ENCODE results near the gene DNMT1. TPM values are rescaled to one million over a fixed set of nuclear protein-coding genes. Genes with fewer than 3 reads are reported as not detected.
A peak's percentile ranks its signal among the peaks of the same experiment; 100 is the strongest.

The DNMT1 gene
- total RNA-seq, 1 experiment from 2014 or later, result 210 TPM

DNA sequence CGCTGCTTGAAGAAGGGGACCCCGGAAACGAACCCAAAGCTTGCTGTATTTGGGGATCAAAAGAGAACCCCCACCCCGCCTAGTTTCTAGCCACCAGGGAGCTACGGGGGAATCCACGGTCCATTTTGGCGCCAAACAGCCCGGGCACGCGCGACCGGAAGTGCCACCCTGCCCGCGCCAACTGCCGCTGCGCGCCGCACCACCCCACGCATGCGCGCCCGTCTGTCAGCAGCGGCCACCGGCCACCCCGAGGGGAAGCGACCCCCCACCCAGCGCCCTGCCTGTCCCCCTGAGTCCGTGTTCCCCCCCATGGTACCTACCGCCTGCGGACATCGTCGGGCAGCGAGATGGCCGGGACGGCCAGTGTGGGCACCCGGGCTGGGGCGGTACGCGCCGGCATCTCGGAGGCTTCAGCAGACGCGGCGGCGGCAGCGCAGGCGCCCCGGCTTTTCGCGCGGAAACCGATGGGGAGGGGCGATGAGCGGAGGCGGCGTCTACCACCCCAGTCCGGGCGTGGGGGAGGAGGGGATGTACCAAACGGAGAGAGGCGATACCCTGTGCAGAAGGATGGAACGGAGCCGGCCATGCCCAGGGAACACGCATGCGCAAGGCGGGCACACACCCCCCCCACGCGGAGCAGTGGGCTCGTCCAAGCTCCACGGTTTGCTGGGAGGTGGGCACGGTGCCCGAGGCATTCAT, at the start of gene DNMT1 (continued):
- TF ChIP-seq PREB (CRISPR knock-in tag; IDR thresholded peaks at IDR 0.05; ENCODE audit: borderline replicate concordance) (no peak), TEAD4 (CRISPR knock-in tag; IDR thresholded peaks at IDR 0.05) (no peak), CTCF (IDR thresholded peaks at IDR 0.05) (no peak), HMGXB4 (CRISPR knock-in tag; IDR thresholded peaks at IDR 0.05) (peak; percentile 82), MXD4 (CRISPR knock-in tag; IDR thresholded peaks at IDR 0.05; ENCODE audit: borderline replicate concordance) (no peak), JUN (CRISPR knock-in tag; IDR thresholded peaks at IDR 0.05) (peak; percentile 85), IRF2 (CRISPR knock-in tag; IDR thresholded peaks at IDR 0.05; ENCODE audit: borderline replicate concordance, low read depth) (no peak), ZNF416 (CRISPR knock-in tag; IDR thresholded peaks at IDR 0.05) (no peak), ZNF121 (CRISPR knock-in tag; IDR thresholded peaks at IDR 0.05) (no peak), JAZF1 (CRISPR knock-in tag; IDR thresholded peaks at IDR 0.05) (no peak), SMAD4 (CRISPR knock-in tag; IDR thresholded peaks at IDR 0.05) (no peak), NFATC4 (CRISPR knock-in tag; IDR thresholded peaks at IDR 0.05) (no peak), ZNF317 (CRISPR knock-in tag; IDR thresholded peaks at IDR 0.05; ENCODE audit: borderline replicate concordance, low read depth) (no peak; the same call in 1 of the 2 replicates), TEAD1 (CRISPR knock-in tag; IDR thresholded peaks at IDR 0.05) (0 out of 2 replicates have a peak, but pooled peaks have one; percentile 63), ZNF671 (CRISPR knock-in tag; IDR thresholded peaks at IDR 0.05) (no peak), MAX (CRISPR knock-in tag; IDR thresholded peaks at IDR 0.05) (peak; percentile 87; the same call in 1 of the 2 replicates), STAT6 (CRISPR knock-in tag; conservative IDR thresholded peaks at IDR 0.05; ENCODE audit: low read depth) (0 out of 2 replicates have a peak, but pooled peaks have one; percentile 86), ELF4 (CRISPR knock-in tag; IDR thresholded peaks at IDR 0.05; ENCODE audit: low read depth) (no peak), CDX4 (CRISPR knock-in tag; IDR thresholded peaks at IDR 0.05; ENCODE audit: borderline replicate concordance) (no peak), ZNF423 (CRISPR knock-in tag; IDR thresholded peaks at IDR 0.05) (no peak)
- TF ChIP-seq, protein P1, sequence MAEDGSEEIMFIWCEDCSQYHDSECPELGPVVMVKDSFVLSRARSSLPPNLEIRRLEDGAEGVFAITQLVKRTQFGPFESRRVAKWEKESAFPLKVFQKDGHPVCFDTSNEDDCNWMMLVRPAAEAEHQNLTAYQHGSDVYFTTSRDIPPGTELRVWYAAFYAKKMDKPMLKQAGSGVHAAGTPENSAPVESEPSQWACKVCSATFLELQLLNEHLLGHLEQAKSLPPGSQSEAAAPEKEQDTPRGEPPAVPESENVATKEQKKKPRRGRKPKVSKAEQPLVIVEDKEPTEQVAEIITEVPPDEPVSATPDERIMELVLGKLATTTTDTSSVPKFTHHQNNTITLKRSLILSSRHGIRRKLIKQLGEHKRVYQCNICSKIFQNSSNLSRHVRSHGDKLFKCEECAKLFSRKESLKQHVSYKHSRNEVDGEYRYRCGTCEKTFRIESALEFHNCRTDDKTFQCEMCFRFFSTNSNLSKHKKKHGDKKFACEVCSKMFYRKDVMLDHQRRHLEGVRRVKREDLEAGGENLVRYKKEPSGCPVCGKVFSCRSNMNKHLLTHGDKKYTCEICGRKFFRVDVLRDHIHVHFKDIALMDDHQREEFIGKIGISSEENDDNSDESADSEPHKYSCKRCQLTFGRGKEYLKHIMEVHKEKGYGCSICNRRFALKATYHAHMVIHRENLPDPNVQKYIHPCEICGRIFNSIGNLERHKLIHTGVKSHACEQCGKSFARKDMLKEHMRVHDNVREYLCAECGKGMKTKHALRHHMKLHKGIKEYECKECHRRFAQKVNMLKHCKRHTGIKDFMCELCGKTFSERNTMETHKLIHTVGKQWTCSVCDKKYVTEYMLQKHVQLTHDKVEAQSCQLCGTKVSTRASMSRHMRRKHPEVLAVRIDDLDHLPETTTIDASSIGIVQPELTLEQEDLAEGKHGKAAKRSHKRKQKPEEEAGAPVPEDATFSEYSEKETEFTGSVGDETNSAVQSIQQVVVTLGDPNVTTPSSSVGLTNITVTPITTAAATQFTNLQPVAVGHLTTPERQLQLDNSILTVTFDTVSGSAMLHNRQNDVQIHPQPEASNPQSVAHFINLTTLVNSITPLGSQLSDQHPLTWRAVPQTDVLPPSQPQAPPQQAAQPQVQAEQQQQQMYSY (CRISPR knock-in tag; IDR thresholded peaks at IDR 0.05), result no peak; the same call in 1 of the 2 replicates
- TF ChIP-seq, protein P2, sequence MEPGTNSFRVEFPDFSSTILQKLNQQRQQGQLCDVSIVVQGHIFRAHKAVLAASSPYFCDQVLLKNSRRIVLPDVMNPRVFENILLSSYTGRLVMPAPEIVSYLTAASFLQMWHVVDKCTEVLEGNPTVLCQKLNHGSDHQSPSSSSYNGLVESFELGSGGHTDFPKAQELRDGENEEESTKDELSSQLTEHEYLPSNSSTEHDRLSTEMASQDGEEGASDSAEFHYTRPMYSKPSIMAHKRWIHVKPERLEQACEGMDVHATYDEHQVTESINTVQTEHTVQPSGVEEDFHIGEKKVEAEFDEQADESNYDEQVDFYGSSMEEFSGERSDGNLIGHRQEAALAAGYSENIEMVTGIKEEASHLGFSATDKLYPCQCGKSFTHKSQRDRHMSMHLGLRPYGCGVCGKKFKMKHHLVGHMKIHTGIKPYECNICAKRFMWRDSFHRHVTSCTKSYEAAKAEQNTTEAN (CRISPR knock-in tag; IDR thresholded peaks at IDR 0.05), result no peak
- TF ChIP-seq, protein P3, sequence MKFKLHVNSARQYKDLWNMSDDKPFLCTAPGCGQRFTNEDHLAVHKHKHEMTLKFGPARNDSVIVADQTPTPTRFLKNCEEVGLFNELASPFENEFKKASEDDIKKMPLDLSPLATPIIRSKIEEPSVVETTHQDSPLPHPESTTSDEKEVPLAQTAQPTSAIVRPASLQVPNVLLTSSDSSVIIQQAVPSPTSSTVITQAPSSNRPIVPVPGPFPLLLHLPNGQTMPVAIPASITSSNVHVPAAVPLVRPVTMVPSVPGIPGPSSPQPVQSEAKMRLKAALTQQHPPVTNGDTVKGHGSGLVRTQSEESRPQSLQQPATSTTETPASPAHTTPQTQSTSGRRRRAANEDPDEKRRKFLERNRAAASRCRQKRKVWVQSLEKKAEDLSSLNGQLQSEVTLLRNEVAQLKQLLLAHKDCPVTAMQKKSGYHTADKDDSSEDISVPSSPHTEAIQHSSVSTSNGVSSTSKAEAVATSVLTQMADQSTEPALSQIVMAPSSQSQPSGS (CRISPR knock-in tag; IDR thresholded peaks at IDR 0.05; ENCODE audit: borderline replicate concordance, low read depth), result no peak

All from WTC11 (cell line).